Large intestine (tissue), 3 donors: Measurements from ENCODE around the gene DNAH10. TPM values are rescaled to one million over a fixed set of nuclear protein-coding genes. Genes with fewer than 3 reads are reported as not detected.

Experiments used
- DNase-seq, 2 donors: peaks; one replicate each; pipeline versions ENCODE4 v3.0.0 to v3.0.0-alpha.2; 2013
- H3K27ac ChIP-seq: one replicate; pipeline ENCODE4 v1.5.1; 2013; ENCODE audit warnings: low read length
- H3K27me3 ChIP-seq: 2 replicates; pipeline ENCODE4 v1.6.1; 2013; ENCODE audit warnings: low read length; ENCODE audit not compliant: control insufficient read depth, insufficient read depth
- H3K36me3 ChIP-seq: 2 replicates; pipeline ENCODE4 v1.6.1; 2013; ENCODE audit warnings: low read length; ENCODE audit not compliant: control insufficient read depth, insufficient read depth
- H3K4me1 ChIP-seq: one replicate; pipeline ENCODE4 v1.6.1; 2013; ENCODE audit warnings: low read length; ENCODE audit not compliant: control insufficient read depth, insufficient read depth
- H3K4me3 ChIP-seq: one replicate; pipeline ENCODE4 v1.5.1; 2013; ENCODE audit warnings: low read length
- H3K9me3 ChIP-seq: one replicate; pipeline ENCODE4 v1.6.1; 2013; ENCODE audit warnings: mild to moderate bottlenecking, low read depth, low read length, moderate library complexity; ENCODE audit not compliant: control insufficient read depth
- WGBS: methylation state at CpG from one replicate; pipeline ENCODE4 v1.1.5; 2013; ENCODE audit warnings: low lambda C conversion rate; ENCODE audit not compliant: insufficient coverage; 5-methylcytosine and 5-hydroxymethylcytosine counted together
- polyA plus RNA-seq: library from polyadenylated mRNA; unstranded; fragments of 120-200 nt; gene quantifications from one replicate; pipeline ENCODE4 v1.2.1, GENCODE V29; 2013

Gene DNAH10
- polyA plus RNA-seq, 1 donor = 1.0 TPM

GRCh38 chr12:123929946-123930583 lies 168.0 kb downstream of the DNAH10 start:
- H3K36me3 ChIP-seq = no peaks in the 10 kb centered on the region
- H3K4me1 ChIP-seq = no peaks in the 10 kb centered on the region
- H3K27me3 ChIP-seq = no peaks in the 10 kb centered on the region
- no peak for DNase-seq
- no peak overlapping the region for H3K4me3 ChIP-seq
- H3K27ac ChIP-seq = no peak overlapping the region
- H3K9me3 ChIP-seq = no peaks in the 10 kb centered on the region
- 100% methylated on average over 1 of the region's 9 CpGs for WGBS

- Histone ChIP-seq H3K4me1 (no peaks in the 10 kb centered on the region), H3K27ac (no peak overlapping the region), H3K27me3 (no peaks in the 10 kb centered on the region), H3K36me3 (peaks cover 12% of the 10 kb centered on the region), H3K4me3 (no peak overlapping the region), H3K9me3 (peaks cover under 1% of the 10 kb centered on the region)
- no peak for DNase-seq
- WGBS = 93% methylated on average over 3 of the region's 14 CpGs
Observed at GRCh38 chr12:123931686-123932321, 169.7 kb downstream of the DNAH10 start.

DNA sequence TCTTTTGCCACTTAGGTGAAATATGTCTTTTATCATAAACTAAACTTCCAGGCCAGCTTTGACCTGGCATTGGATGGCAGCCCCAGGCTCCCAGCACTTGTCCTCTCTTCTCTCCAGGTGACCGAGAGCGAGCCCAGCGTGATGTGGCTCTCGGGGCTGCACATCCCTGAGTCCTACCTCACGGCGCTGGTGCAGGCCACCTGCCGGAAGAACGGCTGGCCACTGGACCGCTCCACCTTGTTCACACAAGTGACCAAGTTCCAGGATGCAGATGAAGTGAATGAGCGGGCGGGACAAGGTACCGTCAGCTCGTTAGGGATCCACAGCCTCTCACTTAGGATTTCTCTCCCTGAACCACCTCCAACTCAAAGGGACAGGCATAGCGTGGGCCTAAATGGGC lies 171.1 kb downstream of the DNAH10 start:
- no peak overlapping the region for H3K27ac ChIP-seq
- no CpG with 5 or more reads among the region's 14 CpGs for WGBS
- H3K27me3 ChIP-seq = no peaks in the 10 kb centered on the region
- H3K4me3 ChIP-seq = no peak overlapping the region
- DNase-seq = no peak
- H3K9me3 ChIP-seq = peaks cover 4% of the 10 kb centered on the region
- H3K4me1 ChIP-seq = no peaks in the 10 kb centered on the region
- H3K36me3 ChIP-seq = peaks cover 21% of the 10 kb centered on the region

- no peaks in the 10 kb centered on the region for H3K27me3 ChIP-seq
- H3K36me3 ChIP-seq = peaks cover 21% of the 10 kb centered on the region
- no peak overlapping the region for H3K27ac ChIP-seq
- peaks cover 4% of the 10 kb centered on the region for H3K9me3 ChIP-seq
- no CpG with 5 or more reads among the region's 11 CpGs for WGBS
- no peak overlapping the region for H3K4me3 ChIP-seq
- H3K4me1 ChIP-seq = no peaks in the 10 kb centered on the region
- no peak for DNase-seq
Observed at GRCh38 chr12:123934016-123934620, 172.0 kb downstream of the DNAH10 start.

DNA sequence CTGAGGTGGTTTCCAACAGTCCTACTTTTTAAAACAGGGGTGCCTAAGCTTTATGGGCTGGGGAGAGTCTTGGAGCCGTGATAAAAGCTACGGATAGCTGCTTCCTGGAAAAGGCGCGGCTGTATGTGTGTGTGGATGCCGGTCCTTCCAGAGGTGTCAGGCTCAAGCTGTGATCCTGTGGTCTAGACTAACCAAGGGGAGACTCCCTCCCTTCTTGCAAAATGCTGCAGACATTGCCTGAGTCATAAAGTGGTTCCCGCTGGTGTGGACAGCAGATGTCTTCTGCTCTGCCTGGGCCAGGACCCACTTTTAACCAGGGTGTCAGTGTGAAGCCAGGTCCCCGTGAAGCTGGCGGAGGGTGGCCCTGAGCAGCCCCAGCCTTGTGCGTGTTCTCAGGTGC lies 172.7 kb downstream of the DNAH10 start:
- no peak for DNase-seq

GRCh38 chr12:123935956-123936355 lies 173.9 kb downstream of the DNAH10 start:
- WGBS = 90% methylated on average over 2 of the region's 7 CpGs
- Histone ChIP-seq H3K9me3 (peaks cover 4% of the 10 kb centered on the region), H3K27ac (no peak overlapping the region), H3K4me3 (no peak overlapping the region), H3K27me3 (no peaks in the 10 kb centered on the region), H3K36me3 (peaks cover 33% of the 10 kb centered on the region), H3K4me1 (no peaks in the 10 kb centered on the region)
- DNase-seq = no peak

More for the DNA sequence above, 172.7 kb downstream of the DNAH10 start:
- H3K36me3 ChIP-seq = peaks cover 25% of the 10 kb centered on the region
- no CpG with 5 or more reads among the region's 9 CpGs for WGBS
- no peak overlapping the region for H3K4me3 ChIP-seq
- no peaks in the 10 kb centered on the region for H3K4me1 ChIP-seq
- H3K27ac ChIP-seq = no peak overlapping the region
- H3K27me3 ChIP-seq = no peaks in the 10 kb centered on the region
- H3K9me3 ChIP-seq = peaks cover 4% of the 10 kb centered on the region

- Histone ChIP-seq H3K4me3 (no peak overlapping the region), H3K36me3 (peaks cover 38% of the 10 kb centered on the region), H3K9me3 (peaks cover 4% of the 10 kb centered on the region), H3K27me3 (no peaks in the 10 kb centered on the region), H3K27ac (no peak overlapping the region), H3K4me1 (no peaks in the 10 kb centered on the region)
- no CpG with 5 or more reads among the region's 18 CpGs for WGBS
- no peak for DNase-seq
Observed at GRCh38 chr12:123936471-123936870, 174.4 kb downstream of the DNAH10 start.

GRCh38 chr12:123936956-123937706 lies 175.0 kb downstream of the DNAH10 start:
- Histone ChIP-seq H3K4me1 (no peaks in the 10 kb centered on the region), H3K36me3 (peaks cover 45% of the 10 kb centered on the region)

DNA sequence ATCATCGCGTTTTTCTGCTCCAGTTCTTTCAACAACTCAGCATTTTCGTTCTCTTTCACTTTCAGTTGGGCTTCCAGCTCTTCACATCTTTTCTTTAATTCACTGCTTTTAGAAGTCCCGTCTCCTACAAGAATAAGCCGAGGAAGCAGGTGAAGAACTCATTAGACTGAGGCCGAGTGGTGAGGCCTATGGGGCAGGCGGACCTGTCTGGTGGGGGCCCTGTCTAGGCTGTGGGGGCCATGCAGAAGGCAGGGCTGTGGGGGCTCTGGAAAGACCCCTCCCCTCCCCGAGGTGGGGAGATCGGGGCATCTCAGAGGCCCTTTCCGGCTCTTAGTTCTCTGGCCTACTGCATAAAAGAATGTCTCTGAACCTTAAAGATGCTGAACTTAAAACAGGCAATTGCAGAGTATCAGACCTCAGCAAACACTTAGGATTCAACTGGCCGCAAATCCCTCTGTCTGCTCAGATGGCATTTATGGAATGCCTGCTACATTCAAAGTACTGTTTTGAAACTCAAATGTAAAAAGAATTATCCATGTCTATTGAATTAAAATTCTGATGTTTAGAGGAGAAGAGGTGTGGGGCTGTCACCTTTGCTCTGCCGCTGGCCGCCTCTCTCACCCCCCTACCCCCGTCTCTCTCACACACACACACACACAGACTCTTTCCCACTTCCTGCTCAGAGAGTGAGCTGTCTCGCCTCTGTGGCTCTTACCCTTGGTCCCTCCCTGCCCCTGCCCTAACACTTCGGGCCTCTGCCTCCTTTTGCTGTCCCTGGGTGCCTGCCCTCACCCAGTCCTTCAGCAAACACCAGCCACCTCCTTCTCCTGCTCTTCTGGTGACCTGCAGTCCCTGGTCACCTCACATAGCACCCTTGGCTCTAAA lies 175.8 kb downstream of the DNAH10 start:
- H3K27me3 ChIP-seq = no peaks in the 10 kb centered on the region
- no peaks in the 10 kb centered on the region for H3K4me1 ChIP-seq
- H3K9me3 ChIP-seq = peaks cover 13% of the 10 kb centered on the region
- H3K27ac ChIP-seq = no peak overlapping the region
- H3K4me3 ChIP-seq = no peak overlapping the region
- peaks cover 52% of the 10 kb centered on the region for H3K36me3 ChIP-seq
- DNase-seq = no peak
- 95% methylated on average over 4 of the region's 16 CpGs for whole genome bisulfite sequencing

More at GRCh38 chr12:123936956-123937706, 175.0 kb downstream of the DNAH10 start:
- DNase-seq = no peak
- no peaks in the 10 kb centered on the region for H3K27me3 ChIP-seq
- peaks cover 11% of the 10 kb centered on the region for H3K9me3 ChIP-seq
- no peak overlapping the region for H3K27ac ChIP-seq
- H3K4me3 ChIP-seq = no peak overlapping the region
- no CpG with 5 or more reads among the region's 46 CpGs for WGBS
